GOT3 (cell line): ENCODE results near the gene TMEM80.
"Not testable (repeated sequence)": the region's sequence is repeated elsewhere in the genome, so short reads cannot be mapped to it uniquely, and the experiment has no call there.

Source experiments
- DNase-seq: peaks from one replicate; lab custom pipeline; 2025; ENCODE audit warnings: mixed read lengths; lab: John Stamatoyannopoulos, UW

TMEM80 gene

GRCh38 chr11:721247-721740 is 25.7 kb downstream of the TMEM80 start:
- DNase-seq: no peak

- DNase-seq: no peak
Observed at GRCh38 chr11:721741-722345, 26.2 kb downstream of the TMEM80 start.

DNA sequence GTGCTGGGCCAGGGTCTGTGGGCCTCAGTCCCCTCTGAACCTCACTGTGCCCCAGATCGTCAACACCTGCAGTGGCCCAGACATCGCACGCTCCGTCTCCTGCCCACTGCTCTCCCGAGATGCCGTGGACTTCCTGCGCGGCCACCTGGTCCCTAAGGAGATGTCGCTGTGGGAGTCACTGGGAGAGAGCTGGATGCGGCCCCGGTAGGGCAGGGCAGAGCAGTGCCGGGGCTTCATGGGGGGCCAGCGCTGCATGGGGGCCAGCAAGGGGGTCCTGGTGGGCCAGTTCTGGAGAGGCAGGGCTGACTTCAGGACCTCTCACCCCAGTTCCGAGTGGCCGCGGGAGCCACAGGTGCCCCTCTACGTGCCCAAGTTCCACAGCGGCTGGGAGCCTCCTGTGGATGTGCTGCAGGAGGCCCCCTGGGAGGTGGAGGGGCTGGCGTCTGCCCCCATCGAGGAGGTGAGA is 26.8 kb downstream of the TMEM80 start:
- DNase-seq: no peak

DNA sequence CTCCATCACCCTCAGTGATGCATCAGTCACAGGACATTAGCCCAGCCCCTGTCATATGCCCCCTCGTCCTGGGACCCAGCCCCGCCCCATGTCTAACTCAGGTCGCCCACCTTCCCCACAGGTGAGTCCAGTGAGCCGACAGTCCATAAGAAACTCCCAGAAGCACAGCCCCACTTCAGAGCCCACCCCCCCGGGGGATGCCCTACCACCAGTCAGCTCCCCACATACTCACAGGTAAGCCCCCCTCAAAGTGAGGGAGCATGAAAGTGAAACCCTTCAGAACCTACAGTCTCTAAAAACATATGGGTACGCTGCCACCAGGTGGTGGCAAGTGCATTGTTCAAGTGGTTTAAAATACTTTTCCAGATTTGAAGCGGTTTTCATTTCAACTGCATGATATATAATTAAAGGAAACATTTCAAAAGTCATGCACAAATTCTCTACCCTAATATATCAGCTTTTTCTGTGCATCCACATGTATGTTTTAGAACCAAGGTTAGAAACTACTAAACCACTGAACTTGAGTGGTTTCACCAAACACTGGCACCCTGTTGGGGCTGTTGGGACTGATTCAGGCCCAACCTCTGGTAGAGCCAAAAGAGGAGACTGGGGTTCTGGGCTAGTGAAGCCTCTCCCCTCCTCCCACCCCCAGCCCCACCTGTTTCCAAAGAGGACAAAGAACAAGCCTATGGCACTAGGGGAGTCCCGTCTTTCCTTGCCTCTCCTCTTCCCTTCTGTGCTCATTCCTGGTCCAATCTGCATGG is 27.7 kb downstream of the TMEM80 start:
- no peak for DNase-seq

- no peak for DNase-seq
Observed at GRCh38 chr11:724049-724777, 28.6 kb downstream of the TMEM80 start.

DNA sequence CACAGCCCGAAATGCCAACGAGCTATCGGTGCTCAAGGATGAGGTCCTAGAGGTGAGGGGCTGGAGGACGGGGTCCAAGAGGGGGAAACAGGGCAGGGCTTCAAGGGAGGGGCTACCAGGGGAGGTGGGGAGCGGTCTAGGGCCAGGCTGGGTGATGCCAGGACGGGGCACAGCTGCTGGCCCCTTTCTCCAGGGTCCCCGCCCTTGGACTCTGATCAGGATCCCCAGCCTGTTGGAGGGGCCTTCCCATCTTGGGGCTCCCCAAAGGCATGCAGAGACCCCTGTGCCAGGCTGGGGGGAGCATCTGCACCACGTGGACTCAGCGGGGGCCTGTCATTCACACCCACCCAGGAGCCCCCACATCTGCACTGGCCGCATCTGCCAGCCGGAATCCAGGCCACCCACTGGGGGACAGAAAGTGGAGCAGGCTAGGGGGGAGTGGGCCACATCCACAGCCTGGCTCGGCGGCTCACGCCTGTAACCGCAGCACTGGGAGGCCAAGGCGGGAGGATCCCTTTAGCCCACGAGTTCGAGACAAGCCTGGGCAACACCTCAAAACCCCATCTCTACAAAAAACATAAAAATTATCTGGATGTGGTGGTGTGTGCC is 29.3 kb downstream of the TMEM80 start:
- DNase-seq: no peak

GRCh38 chr11:725624-726202 is 30.1 kb downstream of the TMEM80 start:
- no peak for DNase-seq

DNA sequence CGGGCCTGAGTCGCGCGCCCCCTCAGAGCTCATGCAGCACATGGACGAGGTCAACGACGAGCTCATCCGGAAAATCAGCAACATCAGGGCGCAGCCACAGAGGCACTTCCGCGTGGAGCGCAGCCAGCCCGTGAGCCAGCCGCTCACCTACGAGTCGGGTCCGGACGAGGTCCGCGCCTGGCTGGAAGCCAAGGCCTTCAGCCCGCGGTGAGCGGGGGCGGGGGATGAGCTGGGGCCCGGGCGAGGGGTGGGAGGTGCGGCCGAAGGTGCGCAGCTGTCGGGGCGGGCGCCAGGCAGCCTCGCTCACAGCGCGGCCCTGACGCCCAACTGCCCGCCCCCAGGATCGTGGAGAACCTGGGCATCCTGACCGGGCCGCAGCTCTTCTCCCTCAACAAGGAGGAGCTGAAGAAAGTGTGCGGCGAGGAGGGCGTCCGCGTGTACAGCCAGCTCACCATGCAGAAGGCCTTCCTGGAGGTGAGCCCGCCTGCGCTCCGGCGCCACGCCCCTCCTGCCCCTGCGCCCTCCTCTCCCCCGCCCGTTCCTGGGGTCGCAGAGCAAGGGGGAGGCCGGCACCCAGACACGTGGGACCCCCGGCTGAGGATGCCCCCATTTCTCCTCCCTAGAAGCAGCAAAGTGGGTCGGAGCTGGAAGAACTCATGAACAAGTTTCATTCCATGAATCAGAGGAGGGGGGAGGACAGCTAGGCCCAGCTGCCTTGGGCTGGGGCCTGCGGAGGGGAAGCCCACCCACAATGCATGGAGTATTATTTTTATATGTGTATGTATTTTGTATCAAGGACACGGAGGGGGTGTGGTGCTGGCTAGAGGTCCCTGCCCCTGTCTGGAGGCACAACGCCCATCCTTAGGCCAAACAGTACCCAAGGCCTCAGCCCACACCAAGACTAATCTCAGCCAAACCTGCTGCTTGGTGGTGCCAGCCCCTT is 30.9 kb downstream of the TMEM80 start:
- DNase-seq: no peak

DNA sequence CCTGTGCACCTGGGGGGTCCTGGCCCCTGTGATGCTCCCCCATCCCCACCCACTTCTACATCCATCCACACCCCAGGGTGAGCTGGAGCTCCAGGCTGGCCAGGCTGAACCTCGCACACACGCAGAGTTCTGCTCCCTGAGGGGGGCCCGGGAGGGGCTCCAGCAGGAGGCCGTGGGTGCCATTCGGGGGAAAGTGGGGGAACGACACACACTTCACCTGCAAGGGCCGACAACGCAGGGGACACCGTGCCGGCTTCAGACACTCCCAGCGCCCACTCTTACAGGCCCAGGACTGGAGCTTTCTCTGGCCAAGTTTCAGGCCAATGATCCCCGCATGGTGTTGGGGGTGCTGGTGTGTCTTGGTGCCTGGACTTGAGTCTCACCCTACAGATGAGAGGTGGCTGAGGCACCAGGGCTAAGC is 31.7 kb downstream of the TMEM80 start:
- DNase-seq: no peak

DNA sequence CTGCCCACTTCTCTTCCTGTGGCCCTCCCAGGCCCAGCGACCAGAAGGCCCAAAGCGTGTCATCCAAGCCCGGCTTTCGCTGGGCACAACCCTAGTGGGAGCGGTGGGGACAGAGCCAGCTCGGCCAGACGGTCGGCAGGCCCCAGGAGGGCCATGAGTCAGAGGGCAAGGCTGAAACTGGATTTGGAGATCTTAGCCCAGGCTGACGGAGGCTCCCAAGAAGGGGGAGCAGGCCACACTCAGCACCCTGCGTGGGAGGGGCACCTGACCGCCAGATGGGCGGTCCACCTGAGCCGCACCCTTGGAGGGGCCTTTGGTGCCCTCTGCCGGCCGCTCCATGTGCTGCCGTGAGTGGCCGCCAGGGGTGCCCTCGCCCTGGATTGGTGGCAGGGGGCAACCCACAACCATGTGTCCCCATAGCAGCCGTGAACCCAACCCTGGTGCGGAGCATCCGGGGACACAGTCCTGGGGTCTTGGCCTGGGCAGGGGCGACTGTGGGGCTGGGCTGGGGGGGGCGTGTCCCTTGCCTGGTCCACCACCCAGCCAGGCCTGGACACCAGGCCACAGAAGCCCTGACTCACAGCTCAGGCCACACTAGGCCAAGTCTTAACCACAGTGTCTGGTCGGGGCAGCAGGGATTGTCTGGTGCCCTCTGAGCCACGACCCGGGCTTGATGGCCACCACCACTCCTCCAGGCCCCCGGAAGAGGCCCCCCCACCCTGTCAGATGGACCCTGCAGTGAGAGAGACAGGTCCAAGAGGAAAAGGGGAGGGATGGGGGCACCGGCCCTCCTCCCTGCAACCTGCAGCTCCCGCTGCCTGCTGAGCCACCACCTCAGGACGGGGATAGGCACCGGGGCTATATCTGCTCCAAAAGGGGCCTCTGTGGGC is 32.5 kb downstream of the TMEM80 start:
- DNase-seq: peak; percentile 54

DNA sequence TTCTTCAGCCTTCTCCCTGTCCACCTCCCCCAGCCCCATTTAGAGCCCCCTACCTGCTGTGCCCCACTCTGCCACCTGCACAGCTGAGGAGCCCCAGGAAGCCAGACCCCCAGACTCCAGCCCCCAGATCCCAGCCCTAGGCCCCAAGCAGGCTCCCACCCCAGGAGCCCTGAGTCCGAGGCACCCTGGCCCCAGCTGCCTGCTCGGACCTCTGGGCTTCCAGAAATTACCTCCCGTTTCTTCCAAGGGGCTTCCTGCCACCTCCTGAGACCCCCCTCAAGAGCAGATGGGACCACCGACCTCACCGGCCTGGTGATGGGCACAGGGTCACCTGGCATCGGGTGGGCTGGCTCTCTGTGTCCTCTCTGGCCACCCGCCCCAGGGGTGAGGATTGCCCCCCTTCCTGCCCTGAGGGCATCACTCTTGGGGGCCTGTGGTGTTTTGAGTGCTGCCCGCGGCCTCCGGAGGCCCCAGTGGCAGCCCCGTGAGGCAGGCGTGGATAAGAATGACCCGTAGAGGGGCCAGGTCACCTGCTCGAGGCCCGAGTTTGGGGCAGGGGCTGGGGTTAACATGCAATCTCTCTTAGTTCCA is 33.4 kb downstream of the TMEM80 start:
- no peak for DNase-seq

DNA sequence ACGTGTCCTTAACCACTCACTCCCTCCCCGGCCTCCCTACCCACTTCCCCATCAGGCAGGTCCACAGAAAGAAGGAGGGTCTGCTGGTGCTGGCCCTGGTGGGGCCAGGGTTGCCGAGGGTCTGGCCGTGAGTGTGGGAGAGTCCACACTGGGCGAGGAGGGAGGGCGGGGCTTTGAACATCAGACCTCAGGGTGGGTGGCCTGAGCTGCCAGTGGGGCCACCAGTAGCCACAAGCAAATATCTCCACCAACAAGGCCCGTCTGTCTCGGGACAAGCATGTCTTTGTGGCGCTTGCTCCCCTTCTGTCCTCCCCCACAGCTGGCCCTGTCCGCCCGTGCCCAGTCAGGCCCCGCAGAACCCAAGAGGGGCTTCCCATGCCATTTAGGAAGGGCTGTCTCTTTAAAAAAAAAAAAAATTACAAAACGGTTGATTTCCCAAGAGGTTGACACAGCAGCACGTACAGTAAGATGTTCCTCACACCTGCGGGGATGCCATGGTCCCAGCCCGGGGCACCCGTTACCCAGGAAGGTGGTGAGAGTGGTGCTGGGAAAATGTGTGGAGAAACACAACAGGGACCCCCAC is 34.0 kb downstream of the TMEM80 start:
- no peak for DNase-seq

DNA sequence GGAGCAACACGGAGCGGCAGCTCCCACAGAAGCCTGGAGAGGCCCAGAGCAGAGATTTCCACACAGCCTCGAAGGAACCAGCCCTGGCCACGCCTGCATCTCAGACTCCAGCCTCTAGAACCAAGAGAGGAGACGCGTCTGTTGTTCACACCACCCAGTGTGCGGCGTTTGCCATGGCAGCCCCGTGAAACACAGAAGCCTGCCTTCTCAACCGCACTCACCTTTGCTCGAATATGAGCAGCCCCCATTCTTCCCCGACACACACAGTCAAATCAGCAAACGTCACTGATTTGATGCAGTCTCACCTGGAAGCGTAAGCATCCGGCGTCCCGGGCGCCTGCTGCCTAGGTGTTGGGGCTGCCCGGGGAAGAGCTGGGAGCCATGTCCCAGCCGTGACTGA is 37.5 kb downstream of the TMEM80 start:
- DNase-seq: no peak

- DNase-seq: not testable (repeated sequence)
Observed at GRCh38 chr11:734541-734940, 38.9 kb downstream of the TMEM80 start.

GRCh38 chr11:737366-737765 is 41.8 kb downstream of the TMEM80 start:
- no peak for DNase-seq

DNA sequence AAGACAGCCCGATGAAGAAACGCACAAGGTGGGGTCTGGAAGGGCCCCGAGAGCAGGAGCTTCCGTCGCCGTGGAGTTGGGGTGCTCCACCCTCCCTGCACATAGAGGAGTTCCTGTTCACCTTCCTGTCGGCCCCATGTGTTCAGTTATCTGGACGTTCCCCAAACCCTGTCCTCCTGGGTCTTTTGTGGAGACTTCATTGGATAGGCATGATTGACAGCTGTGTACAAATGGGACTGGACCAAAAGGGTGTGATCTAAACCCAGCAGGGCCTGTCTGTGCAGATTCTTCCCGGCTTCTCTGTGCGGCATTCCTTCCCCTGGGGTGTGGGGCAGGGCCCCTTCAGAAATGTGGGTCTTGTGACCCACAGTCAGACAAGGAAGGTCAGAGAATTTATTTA is 42.3 kb downstream of the TMEM80 start:
- DNase-seq: not testable (repeated sequence)

DNA sequence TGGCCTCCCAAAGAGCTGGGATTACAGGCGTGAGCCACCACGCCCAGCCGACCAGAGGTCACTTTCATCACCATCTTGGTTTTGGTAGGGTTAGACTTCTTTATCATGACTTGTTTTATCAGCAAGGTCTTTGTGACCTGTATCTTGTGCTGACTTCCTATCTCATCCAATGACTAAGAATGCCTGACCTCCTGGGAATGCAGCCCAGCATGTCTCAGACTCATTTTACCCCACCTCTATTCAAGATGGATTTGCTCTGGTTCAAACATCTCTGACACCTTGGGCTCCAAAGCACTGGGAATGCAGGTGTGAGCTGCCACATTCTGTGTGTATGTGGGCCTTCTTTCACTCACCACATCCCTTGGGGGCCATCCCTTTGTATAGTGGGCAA is 46.5 kb downstream of the TMEM80 start:
- DNase-seq: no peak

GRCh38 chr11:742571-743201 is 47.1 kb downstream of the TMEM80 start:
- no peak for DNase-seq

DNA sequence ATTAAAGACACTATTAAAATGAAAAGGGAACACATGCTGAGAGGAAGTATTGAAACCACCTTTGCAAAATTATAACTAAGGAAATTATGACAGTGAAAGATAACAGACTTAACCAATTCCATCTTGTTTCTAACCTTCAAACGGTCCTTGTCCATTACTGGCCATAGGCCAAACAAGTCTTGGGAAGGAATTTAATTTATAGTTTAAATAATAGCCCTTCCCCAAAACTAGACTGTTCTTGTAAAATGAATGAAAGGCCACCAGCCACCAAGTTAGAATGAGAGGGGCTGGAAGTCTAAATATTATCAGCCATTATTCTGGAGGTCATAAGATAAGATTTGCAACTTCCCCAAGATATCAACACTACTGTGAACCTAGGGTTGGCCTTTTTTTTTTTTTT is 49.8 kb downstream of the TMEM80 start:
- DNase-seq: no peak
